ENCODE data around the gene RPS4Y1. TPM values are rescaled to one million over a fixed set of nuclear protein-coding genes. Genes with fewer than 3 reads are reported as not detected.

RPS4Y1 gene
- total RNA-seq, 5 donors from 2014 or later (not counting 1 experiment from before 2014, with no cell fraction given), result 1.3 to 445 (median 405) TPM; not detected in 1

- CTCF ChIA-PET, result no interaction called here
- H3K36me3 Mint-ChIP-seq, result no peaks in the 10 kb centered on the region
- H3K4me1 ChIP-seq (ENCODE audit: control insufficient read depth in 1 of 2, extremely low read depth in 1 of 2, insufficient read depth in 2 of 2, low read length in 2 of 2), result peaks cover 0 to 11% of the 10 kb centered on the region in 2 experiments
- H3K4me3 ChIP-seq (ENCODE audit: control insufficient read depth in 1 of 2, extremely low read depth in 1 of 2, low read length in 1 of 2), result no peak overlapping the region
- H3K27ac ChIP-seq (ENCODE audit: low read length), result peak overlapping the region; percentile 44
- no CpG with 5 or more reads among the region's 5 CpGs for WGBS (ENCODE audit: insufficient coverage)
- no peaks in the 10 kb centered on the region for H3K27me3 Mint-ChIP-seq
- no peaks in the 10 kb centered on the region for H3K27me3 ChIP-seq (replicated peaks in 1 of 2; ENCODE audit: control insufficient read depth in 2 of 2, extremely low read depth in 1 of 2, insufficient read depth in 2 of 2, low read length in 1 of 2)
- H3K4me3 Mint-ChIP-seq, result no peak overlapping the region
- H3K36me3 ChIP-seq (ENCODE audit: control insufficient read depth in 2 of 2, extremely low read depth in 1 of 2, insufficient read depth in 1 of 2, low read length in 1 of 2), result no peaks in the 10 kb centered on the region
- peak in 1 of 4 experiments; percentile 41 for ATAC-seq (replicated peaks in 1 of 4)
- H3K9me3 Mint-ChIP-seq, result no peaks in the 10 kb centered on the region
- peak overlapping the region in 1 of 2 donors; percentile 66 for H3K27ac Mint-ChIP-seq
- H3K4me1 Mint-ChIP-seq, result peaks cover 0 to 18% (median 0%) of the 10 kb centered on the region in 3 donors
- H3K9me3 ChIP-seq, result no peaks in the 10 kb centered on the region
- POLR2A ChIA-PET, result interaction anchor here in 1 of 2 donors (0.6 to 0.7 kb wide), 2 partner anchors 26 to 68 kb away, joined by 3 to 7 read pairs; no protein-coding TSS in a partner anchor
- DNase-seq, result peak in 13 of 35 experiments; percentile 0 to 47 (median 5)
These were observed 46.0 kb downstream of the RPS4Y1 start for GRCh38 chrY:2887386-2887785.

GRCh38 chrY:2887955-2888354, 46.6 kb downstream of the RPS4Y1 start:
- ChIA-PET CTCF (no interaction called here), POLR2A (interaction anchor here in 1 of 2 donors (0.7 kb wide), 1 partner anchor 69 kb away, joined by 3 read pairs; no protein-coding TSS in a partner anchor)
- peak in 1 of 35 experiments; percentile 11 for DNase-seq
- Mint-ChIP-seq H3K27ac (peak overlapping the region in 1 of 2 donors; percentile 66), H3K4me3 (peak overlapping the region in 1 of 3 donors; percentile 17), H3K36me3 (no peaks in the 10 kb centered on the region), H3K27me3 (no peaks in the 10 kb centered on the region), H3K9me3 (no peaks in the 10 kb centered on the region), H3K4me1 (peaks cover 0 to 18% (median 0%) of the 10 kb centered on the region in 3 donors)
- H3K4me1 ChIP-seq (ENCODE audit: control insufficient read depth in 1 of 2, extremely low read depth in 1 of 2, insufficient read depth in 2 of 2, low read length in 2 of 2), result peaks cover 0 to 11% of the 10 kb centered on the region in 2 experiments
- no peaks in the 10 kb centered on the region for H3K9me3 ChIP-seq
- H3K27ac ChIP-seq (ENCODE audit: low read length), result peak overlapping the region; percentile 44
- no peak overlapping the region for H3K4me3 ChIP-seq (ENCODE audit: control insufficient read depth in 1 of 2, extremely low read depth in 1 of 2, low read length in 1 of 2)
- no peak for ATAC-seq (replicated peaks in 1 of 4)
- WGBS (ENCODE audit: insufficient coverage), result 0% methylated on average over 1 of the region's 3 CpGs
- H3K27me3 ChIP-seq (replicated peaks in 1 of 2; ENCODE audit: control insufficient read depth in 2 of 2, extremely low read depth in 1 of 2, insufficient read depth in 2 of 2, low read length in 1 of 2), result no peaks in the 10 kb centered on the region
- H3K36me3 ChIP-seq (ENCODE audit: control insufficient read depth in 2 of 2, extremely low read depth in 1 of 2, insufficient read depth in 1 of 2, low read length in 1 of 2), result no peaks in the 10 kb centered on the region

GRCh38 chrY:2893471-2893870, 52.1 kb downstream of the RPS4Y1 start:
- Histone ChIP-seq H3K27me3 (replicated peaks in 1 of 2; ENCODE audit: control insufficient read depth in 2 of 2, extremely low read depth in 1 of 2, insufficient read depth in 2 of 2, low read length in 1 of 2) (no peaks in the 10 kb centered on the region), H3K4me1 (ENCODE audit: control insufficient read depth in 1 of 2, extremely low read depth in 1 of 2, insufficient read depth in 2 of 2, low read length in 2 of 2) (no peaks in the 10 kb centered on the region), H3K9me3 (no peaks in the 10 kb centered on the region), H3K4me3 (ENCODE audit: control insufficient read depth in 1 of 2, extremely low read depth in 1 of 2, low read length in 1 of 2) (no peak overlapping the region), H3K27ac (ENCODE audit: low read length) (no peak overlapping the region), H3K36me3 (ENCODE audit: control insufficient read depth in 2 of 2, extremely low read depth in 1 of 2, insufficient read depth in 1 of 2, low read length in 1 of 2) (no peaks in the 10 kb centered on the region)
- no CpG with 5 or more reads among the region's 1 CpG for WGBS (ENCODE audit: insufficient coverage)
- ChIA-PET POLR2A (no interaction called here), CTCF (no interaction called here)
- H3K27ac Mint-ChIP-seq, result no peak overlapping the region
- DNase-seq (no peak), ATAC-seq (replicated peaks in 1 of 4) (no peak)
- peaks cover 0 to under 1% (median 0%) of the 10 kb centered on the region in 3 donors for H3K4me1 Mint-ChIP-seq
- H3K36me3 Mint-ChIP-seq, result no peaks in the 10 kb centered on the region
- H3K27me3 Mint-ChIP-seq, result no peaks in the 10 kb centered on the region
- no peaks in the 10 kb centered on the region for H3K9me3 Mint-ChIP-seq
- H3K4me3 Mint-ChIP-seq, result no peak overlapping the region

- ChIA-PET CTCF (no interaction called here), POLR2A (no interaction called here)
- no peak overlapping the region for H3K27ac Mint-ChIP-seq
- no peaks in the 10 kb centered on the region for H3K9me3 Mint-ChIP-seq
- H3K36me3 ChIP-seq (ENCODE audit: control insufficient read depth in 2 of 2, extremely low read depth in 1 of 2, insufficient read depth in 1 of 2, low read length in 1 of 2), result no peaks in the 10 kb centered on the region
- DNase-seq (no peak), ATAC-seq (replicated peaks in 1 of 4) (no peak)
- peaks cover 0 to 3% of the 10 kb centered on the region in 2 experiments for H3K27me3 ChIP-seq (replicated peaks in 1 of 2; ENCODE audit: control insufficient read depth in 2 of 2, extremely low read depth in 1 of 2, insufficient read depth in 2 of 2, low read length in 1 of 2)
- no peak overlapping the region for H3K27ac ChIP-seq (ENCODE audit: low read length)
- WGBS (ENCODE audit: insufficient coverage), result no CpG with 5 or more reads among the region's 2 CpGs
- no peaks in the 10 kb centered on the region for H3K4me1 Mint-ChIP-seq
- no peak overlapping the region for H3K4me3 Mint-ChIP-seq
- no peaks in the 10 kb centered on the region for H3K4me1 ChIP-seq (ENCODE audit: control insufficient read depth in 1 of 2, extremely low read depth in 1 of 2, insufficient read depth in 2 of 2, low read length in 2 of 2)
- no peaks in the 10 kb centered on the region for H3K27me3 Mint-ChIP-seq
- H3K9me3 ChIP-seq, result no peaks in the 10 kb centered on the region
- peaks cover 3% of the 10 kb centered on the region for H3K36me3 Mint-ChIP-seq
- H3K4me3 ChIP-seq (ENCODE audit: control insufficient read depth in 1 of 2, extremely low read depth in 1 of 2, low read length in 1 of 2), result no peak overlapping the region
These were observed 54.6 kb downstream of the RPS4Y1 start for GRCh38 chrY:2896050-2896449.

GRCh38 chrY:2907356-2907755, 66.0 kb downstream of the RPS4Y1 start:
- Histone ChIP-seq H3K36me3 (ENCODE audit: control insufficient read depth in 2 of 2, extremely low read depth in 1 of 2, insufficient read depth in 1 of 2, low read length in 1 of 2) (no peaks in the 10 kb centered on the region), H3K27me3 (replicated peaks in 1 of 2; ENCODE audit: control insufficient read depth in 2 of 2, extremely low read depth in 1 of 2, insufficient read depth in 2 of 2, low read length in 1 of 2) (no peaks in the 10 kb centered on the region), H3K27ac (ENCODE audit: low read length) (no peak overlapping the region), H3K9me3 (no peaks in the 10 kb centered on the region), H3K4me3 (ENCODE audit: control insufficient read depth in 1 of 2, extremely low read depth in 1 of 2, low read length in 1 of 2) (no peak overlapping the region), H3K4me1 (ENCODE audit: control insufficient read depth in 1 of 2, extremely low read depth in 1 of 2, insufficient read depth in 2 of 2, low read length in 2 of 2) (no peaks in the 10 kb centered on the region)
- Mint-ChIP-seq H3K4me3 (no peak overlapping the region), H3K27me3 (peaks cover 0 to under 1% of the 10 kb centered on the region in 2 donors), H3K27ac (no peak overlapping the region), H3K4me1 (peaks cover 0 to 2% (median 0%) of the 10 kb centered on the region in 3 donors), H3K9me3 (peaks cover 0 to 10% (median 0%) of the 10 kb centered on the region in 3 donors), H3K36me3 (no peaks in the 10 kb centered on the region)
- ATAC-seq (replicated peaks in 1 of 4), result no peak
- no CpG with 5 or more reads among the region's 1 CpG for WGBS (ENCODE audit: insufficient coverage)
- DNase-seq, result no peak
- POLR2A ChIA-PET, result no interaction called here
- CTCF ChIA-PET, result no interaction called here

- Histone ChIP-seq H3K36me3 (ENCODE audit: control insufficient read depth in 2 of 2, extremely low read depth in 1 of 2, insufficient read depth in 1 of 2, low read length in 1 of 2) (no peaks in the 10 kb centered on the region), H3K27ac (ENCODE audit: low read length) (peak overlapping the region; percentile 31), H3K9me3 (no peaks in the 10 kb centered on the region), H3K4me1 (ENCODE audit: control insufficient read depth in 1 of 2, extremely low read depth in 1 of 2, insufficient read depth in 2 of 2, low read length in 2 of 2) (no peaks in the 10 kb centered on the region), H3K27me3 (replicated peaks in 1 of 2; ENCODE audit: control insufficient read depth in 2 of 2, extremely low read depth in 1 of 2, insufficient read depth in 2 of 2, low read length in 1 of 2) (no peaks in the 10 kb centered on the region), H3K4me3 (ENCODE audit: control insufficient read depth in 1 of 2, extremely low read depth in 1 of 2, low read length in 1 of 2) (no peak overlapping the region)
- Mint-ChIP-seq H3K27ac (peak overlapping the region in 1 of 2 donors; percentile 88), H3K36me3 (no peaks in the 10 kb centered on the region), H3K27me3 (no peaks in the 10 kb centered on the region), H3K4me1 (peaks cover 0 to 11% (median 0%) of the 10 kb centered on the region in 3 donors), H3K9me3 (peaks cover 0 to 9% (median 0%) of the 10 kb centered on the region in 3 donors), H3K4me3 (no peak overlapping the region)
- POLR2A ChIA-PET, result interaction anchor here in 1 of 2 donors (0.5 kb wide), 1 partner anchor 26 kb away, joined by 7 read pairs; no protein-coding TSS in a partner anchor
- ATAC-seq (replicated peaks in 1 of 4) (peak in 2 of 4 experiments; percentile 71 to 75), DNase-seq (peak in 19 of 35 experiments; percentile 6 to 66 (median 21))
- CTCF ChIA-PET, result no interaction called here
These were observed 71.8 kb downstream of the RPS4Y1 start for GRCh38 chrY:2913066-2913815.
